IMR-90 (cell line): ENCODE data around the gene RANBP6. TPM values are rescaled to one million over a fixed set of nuclear protein-coding genes. Genes with fewer than 3 reads are reported as not detected.
A peak's percentile ranks its signal among the peaks of the same experiment; 100 is the strongest.

Source experiments
- ATAC-seq: fragments of 200-7000 bp; cut with Tn5 transposase; 2 replicates; pipeline ENCODE4 v1.9.1; 2020; ENCODE audit warnings: low read depth, mild to moderate bottlenecking, moderate library complexity
- BruUV-seq: library from RNA; stranded (reverse); fragments of 400-500 nt; replicated peaks from 2 replicates; lab custom pipeline; 2021; lab: Mats Ljungman, UMichigan
- CTCF ChIA-PET: fragments of 300-600 bp; formaldehyde crosslinking; extraction: SDS; loops from one replicate; lab custom pipeline; 2021; ENCODE audit warnings: antibody characterized with exemption; lab: Yijun Ruan, JAX
- POLR2A ChIA-PET: fragments of 300-600 bp; sonication (Branson Sonifier 250); formaldehyde crosslinking; loops from one replicate; lab custom pipeline; 2022; ENCODE audit warnings: antibody characterized with exemption; ENCODE audit not compliant: unreplicated experiment; lab: Charles Lee
- DNase-seq: peaks from one replicate; pipeline ENCODE4 v3.0.0; 2013
- H2AFZ ChIP-seq: replicated peaks from 2 replicates; pipeline ENCODE3; 2013; ENCODE audit warnings: low read length, mild to moderate bottlenecking; ENCODE audit not compliant: poor library complexity
- H2AK5ac ChIP-seq: 2 replicates; pipeline ENCODE4 v1.6.1; 2013; ENCODE audit warnings: low read depth, low read length, inconsistent platforms
- H2AK9ac ChIP-seq: replicated peaks from 2 replicates; pipeline ENCODE3; 2013; ENCODE audit warnings: mild to moderate bottlenecking, low read depth, low read length, moderate library complexity; ENCODE audit not compliant: poor library complexity
- H2BK120ac ChIP-seq: 2 replicates; pipeline ENCODE4 v1.6.1; 2013; ENCODE audit warnings: low read depth, low read length, inconsistent platforms
- H2BK15ac ChIP-seq: 3 replicates; pipeline ENCODE4 v1.6.1; 2013; ENCODE audit warnings: low read depth, low read length, inconsistent platforms
- H2BK20ac ChIP-seq: 2 replicates; pipeline ENCODE4 v1.6.1; 2013; ENCODE audit warnings: low read depth, mild to moderate bottlenecking, inconsistent platforms, low read length, moderate library complexity
- H2BK5ac ChIP-seq: 2 replicates; pipeline ENCODE4 v1.6.1; 2013; ENCODE audit warnings: mild to moderate bottlenecking, low read depth, low read length, inconsistent platforms; ENCODE audit not compliant: poor library complexity, severe bottlenecking
- H3K14ac ChIP-seq: replicated peaks from 2 replicates; pipeline ENCODE4 v1.6.1; 2013; ENCODE audit warnings: low read depth, low read length, inconsistent platforms
- H3K18ac ChIP-seq: 2 replicates; pipeline ENCODE4 v1.6.1; 2013; ENCODE audit warnings: low read depth, low read length, control low read depth
- H3K23ac ChIP-seq: 2 replicates; pipeline ENCODE4 v1.6.1; 2013; ENCODE audit warnings: low read depth, low read length, inconsistent platforms
- H3K27ac ChIP-seq: 2 replicates; pipeline ENCODE4 v1.5.1; 2013; ENCODE audit warnings: mild to moderate bottlenecking, control low read depth, low read length; ENCODE audit not compliant: insufficient read depth
- H3K27me3 ChIP-seq: 2 replicates; pipeline ENCODE4 v1.6.1; 2013; ENCODE audit warnings: low read length; ENCODE audit not compliant: control insufficient read depth, insufficient read depth
- H3K36me3 ChIP-seq: 2 replicates; pipeline ENCODE4 v1.6.1; 2013; ENCODE audit warnings: low read length, mixed read lengths; ENCODE audit not compliant: control insufficient read depth, insufficient read depth
- H3K4ac ChIP-seq: 2 replicates; pipeline ENCODE4 v1.6.1; 2013; ENCODE audit warnings: low read depth, low read length, inconsistent platforms
- H3K4me1 ChIP-seq: 2 replicates; pipeline ENCODE4 v1.6.1; 2013; ENCODE audit warnings: low read length, mixed read lengths; ENCODE audit not compliant: control insufficient read depth, insufficient read depth
- H3K4me2 ChIP-seq: 2 replicates; pipeline ENCODE4 v1.6.1; 2013; ENCODE audit warnings: low read depth, mild to moderate bottlenecking, control low read depth, low read length, moderate library complexity
- H3K4me3 ChIP-seq: 2 replicates; pipeline ENCODE4 v1.5.1; 2013; ENCODE audit warnings: low read depth, mild to moderate bottlenecking, control low read depth, low read length, moderate library complexity; ENCODE audit not compliant: insufficient read depth
- H3K56ac ChIP-seq: 2 replicates; pipeline ENCODE4 v1.6.1; 2013; ENCODE audit warnings: low read length, inconsistent platforms; ENCODE audit not compliant: insufficient read depth; ENCODE audit errors: extremely low read depth
- H3K79me1 ChIP-seq, 2 experiments: 2 replicates each; pipeline ENCODE4 v1.6.1; 2013; ENCODE audit warnings: low read length in 2 of 2, inconsistent platforms in 1 of 2, low read depth in 1 of 2
- H3K9ac ChIP-seq: 2 replicates; pipeline ENCODE4 v1.6.1; 2013; ENCODE audit warnings: low read depth, low read length, control low read depth
- H3K9me1 ChIP-seq: 2 replicates; pipeline ENCODE4 v1.6.1; 2013; ENCODE audit warnings: low read length, inconsistent platforms; ENCODE audit not compliant: insufficient read depth
- H3K9me3 ChIP-seq: 2 replicates; pipeline ENCODE4 v1.6.1; 2013; ENCODE audit warnings: low read length; ENCODE audit not compliant: control insufficient read depth, insufficient read depth
- H4K20me1 ChIP-seq: 2 replicates; pipeline ENCODE4 v1.6.1; 2013; ENCODE audit warnings: low read length, inconsistent platforms; ENCODE audit not compliant: insufficient read depth
- H4K5ac ChIP-seq: 2 replicates; pipeline ENCODE4 v1.6.1; 2013; ENCODE audit warnings: mild to moderate bottlenecking, low read depth, low read length, control low read depth
- H4K8ac ChIP-seq, 2 experiments: 2 replicates each; pipeline ENCODE4 v1.6.1; 2013; ENCODE audit warnings: low read depth in 2 of 2, low read length in 2 of 2, control low read depth in 1 of 2, inconsistent platforms in 1 of 2
- H4K91ac ChIP-seq: 2 replicates; pipeline ENCODE4 v1.6.1; 2013; ENCODE audit warnings: low read depth, low read length, inconsistent platforms; ENCODE audit not compliant: insufficient read depth
- CEBPB ChIP-seq: IDR thresholded peaks from 2 replicates; pipeline ENCODE4 v1.6.1; 2012; ENCODE audit warnings: low read depth, low read length, improper control_type of control experiment
- MAZ ChIP-seq: IDR thresholded peaks from 2 replicates; pipeline ENCODE4 v1.6.1; 2012; ENCODE audit warnings: low read depth, mild to moderate bottlenecking, low read length, improper control_type of control experiment, moderate library complexity, borderline replicate concordance
- RAD21 ChIP-seq: IDR thresholded peaks from 2 replicates; pipeline ENCODE4 v1.6.1; 2012; ENCODE audit warnings: low read length, improper control_type of control experiment
- WGBS, 2 experiments: methylation state at CpG; one replicate each; pipeline versions ENCODE4 v1.1.5 to v1.1.7; 2013; ENCODE audit warnings: missing lambda C conversion rate in 2 of 2; ENCODE audit not compliant: insufficient read length in 1 of 2; ENCODE audit errors: extremely low coverage in 2 of 2; 5-methylcytosine and 5-hydroxymethylcytosine counted together
- dilution Hi-C: fragments of 300-500 bp; cut with HindIII; formaldehyde crosslinking; loops from one replicate; pipeline ENCODE4 v1.14.3; 2018; ENCODE audit warnings: low sequenced_read_pairs; ENCODE audit not compliant: unreplicated experiment
- in situ Hi-C: fragments of 300-500 bp; cut with MboI; formaldehyde crosslinking; loops from 3 replicates; pipeline ENCODE4 v1.14.3; 2019; ENCODE audit warnings: low sequenced_read_pairs, inconsistent platforms, mixed read lengths
- intact Hi-C: fragments of 100-400 bp; cut with micrococcal nuclease; formaldehyde crosslinking; loops from 2 replicates; pipeline ENCODE4 v1.10.0; 2022
- polyA plus RNA-seq, 3 experiments: library from polyadenylated mRNA; depleted of rRNA; stranded (reverse); fragments of >200 nt; gene quantifications; 2 replicates each; pipeline ENCODE4 v1.2.3, GENCODE V29; 2012; ENCODE audit warnings: low replicate concordance in 1 of 3
- total RNA-seq: library from RNA; depleted of rRNA; stranded (reverse); fragments of >200 nt; gene quantifications from 2 replicates; pipeline ENCODE4 v1.2.3, GENCODE V29; 2012

Gene RANBP6
- total and polyA plus RNA-seq, 2 of the 4 experiments (the other 2 are of a cell fraction), result 7.5 to 42.3 TPM

DNA sequence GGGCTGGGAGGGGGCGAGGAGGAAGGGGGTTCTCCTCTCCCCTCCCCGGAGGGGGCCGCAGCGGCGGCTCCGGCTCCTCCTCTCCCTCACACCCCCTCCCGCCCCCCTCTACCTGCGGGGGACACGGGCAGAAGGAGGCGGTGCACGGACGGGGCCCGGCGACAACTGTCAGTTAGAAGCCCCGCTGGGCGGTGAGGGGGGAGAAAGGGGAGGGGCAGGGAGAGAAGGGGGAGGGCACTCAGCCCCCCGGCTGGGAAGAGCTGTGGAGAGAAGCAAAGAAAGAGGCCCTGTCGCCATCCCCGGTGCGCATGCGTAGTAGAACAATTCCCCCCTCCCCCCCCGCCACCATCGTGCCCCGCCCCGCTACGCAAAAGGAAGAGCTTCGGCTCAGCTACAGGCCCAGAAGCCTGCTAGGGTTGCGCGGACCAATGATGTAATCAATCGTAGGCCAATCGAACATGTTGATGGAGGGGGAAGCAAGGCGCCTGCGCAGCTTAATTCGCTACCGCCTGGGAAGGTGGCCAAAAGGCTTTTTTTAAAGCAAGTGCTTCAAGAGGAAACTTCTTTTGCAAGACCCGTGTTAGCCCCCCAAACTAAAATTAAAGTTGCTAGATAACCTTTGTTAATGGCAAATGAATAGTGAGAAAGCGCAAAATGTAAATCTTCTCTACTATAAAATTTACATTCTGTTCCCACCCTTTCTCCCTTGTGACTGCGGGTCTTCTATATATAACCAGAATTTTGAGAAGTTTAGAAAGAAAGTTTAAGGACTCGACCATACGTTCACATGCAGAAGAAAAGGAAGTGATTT is 7.0 kb downstream of the RANBP6 start:
- Histone ChIP-seq H2AK5ac (no peak overlapping the region), H3K27me3 (no peaks in the 10 kb centered on the region), H3K4me1 (no peaks in the 10 kb centered on the region; the same call in 1 of the 2 replicates), H3K9me3 (no peaks in the 10 kb centered on the region), H3K27ac (peak overlapping the region; percentile 85), H3K4ac (no peak overlapping the region), H4K8ac (peak overlapping the region; percentile 43 to 54; a peak in 3 of 4 replicates), H2AK9ac (peak overlapping the region; percentile 42), H3K9ac (peak overlapping the region; percentile 50), H4K20me1 (peaks cover 24% of the 10 kb centered on the region), H4K91ac (no peak overlapping the region), H3K23ac (no peak overlapping the region), H3K14ac (no peak overlapping the region), H2BK15ac (no peak overlapping the region), H3K18ac (no peak overlapping the region; the same call in 1 of the 2 replicates), H3K36me3 (peaks cover 2% of the 10 kb centered on the region; the same call in 1 of the 2 replicates), H3K9me1 (no peaks in the 10 kb centered on the region; the same call in 1 of the 2 replicates), H4K5ac (no peak overlapping the region), H3K4me3 (peak overlapping the region; percentile 90), H3K4me2 (peak overlapping the region; percentile 30; the same call in 1 of the 2 replicates), H2BK20ac (no peak overlapping the region), H2AFZ (peak overlapping the region; percentile 94), H2BK5ac (peak overlapping the region; percentile 77), H2BK120ac (no peak overlapping the region), H3K79me1 (peaks cover 7 to 27% of the 10 kb centered on the region in 2 experiments; a peak in 3 of 4 replicates), H3K56ac (no peak overlapping the region)
- DNase-seq, result peak; percentile 99
- in situ Hi-C loops (no loop called here), intact Hi-C loops (no loop called here), dilution Hi-C loops (no loop called here)
- no peak for TF ChIP-seq RAD21
- TF ChIP-seq CEBPB, result peak; percentile 87
- TF ChIP-seq MAZ, result peak; percentile 86; the same call in 1 of the 2 replicates
- 0% methylated on average over 6 of the region's 40 CpGs; no CpG with 5 or more reads in 1 of the 2 experiments for WGBS, 2 experiments
- CTCF ChIA-PET, result interaction anchor here (1.0 kb wide), 1 partner anchor 9 kb away, joined by 3 read pairs; no protein-coding TSS in a partner anchor
- BruUV-seq, result no TSS peak
- POLR2A ChIA-PET, result interaction anchor here (0.6 to 0.7 kb wide), 2 partner anchors 14 to 379 kb away, joined by 3 read pairs; partner anchors contain the start of gene RIC1
- ATAC-seq, result peak; percentile 75
